OCI-LY7 (cell line): ENCODE results near the gene FHIT. TPM values are rescaled to one million over a fixed set of nuclear protein-coding genes. Genes with fewer than 3 reads are reported as not detected.

ENCODE experiments used
- BruUV-seq: library from RNA; stranded (reverse); fragments of 400-500 nt; replicated peaks from 2 replicates; lab custom pipeline; 2021; lab: Mats Ljungman, UMichigan
- CTCF ChIA-PET: fragments of 300-600 bp; sonication (Branson Sonifier 250); formaldehyde crosslinking; loops from one replicate; lab custom pipeline; 2022; ENCODE audit warnings: antibody characterized with exemption; ENCODE audit not compliant: unreplicated experiment; lab: Charles Lee
- POLR2A ChIA-PET: fragments of 300-600 bp; sonication (Branson Sonifier 250); formaldehyde crosslinking; loops from one replicate; lab custom pipeline; 2022; ENCODE audit warnings: antibody characterized with exemption; lab: Charles Lee
- DNase-seq: peaks from one replicate; pipeline ENCODE4 v3.0.0-alpha.2; 2015; ENCODE audit warnings: low spot score
- H2AFZ ChIP-seq: fragments of 200-600 bp; sonication (generic), shearing (Covaris generic); 2 replicates; pipeline ENCODE4 v1.6.1; 2014; ENCODE audit warnings: mild to moderate bottlenecking, antibody characterized with exemption, low read length, moderate library complexity
- H3K27ac ChIP-seq: fragments of 200-600 bp; sonication (generic); 2 replicates; pipeline ENCODE4 v1.5.1; 2014; ENCODE audit warnings: mixed run types, low read depth, mild to moderate bottlenecking, moderate library complexity, low read length, inconsistent platforms; ENCODE audit not compliant: poor library complexity, severe bottlenecking
- H3K36me3 ChIP-seq: fragments of 200-600 bp; sonication (generic); 2 replicates; pipeline ENCODE4 v1.6.1; 2014; ENCODE audit warnings: mild to moderate bottlenecking, antibody characterized with exemption, low read length, moderate library complexity, mixed read lengths; ENCODE audit not compliant: insufficient read depth
- H3K4me1 ChIP-seq: fragments of 200-600 bp; sonication (generic); 2 replicates; pipeline ENCODE4 v1.5.1; 2014; ENCODE audit warnings: mild to moderate bottlenecking, low read length; ENCODE audit not compliant: insufficient read depth, poor library complexity, severe bottlenecking
- H3K4me2 ChIP-seq: fragments of 200-600 bp; sonication (generic); 2 replicates; pipeline ENCODE4 v1.6.1; 2014; ENCODE audit warnings: mild to moderate bottlenecking, low read length
- H3K4me3 ChIP-seq: fragments of 200-600 bp; sonication (generic); 2 replicates; pipeline ENCODE4 v1.5.1; 2014; ENCODE audit warnings: mild to moderate bottlenecking, low read depth, low read length; ENCODE audit not compliant: poor library complexity, severe bottlenecking
- H3K79me2 ChIP-seq: fragments of 200-600 bp; sonication (generic); 2 replicates; pipeline ENCODE4 v1.6.1; 2016; ENCODE audit warnings: low read depth, mild to moderate bottlenecking, low read length, moderate library complexity, mixed read lengths; ENCODE audit not compliant: insufficient read depth
- H3K9me2 ChIP-seq: fragments of 200-600 bp; sonication (generic); 2 replicates; pipeline ENCODE4 v1.6.1; 2016; ENCODE audit warnings: mild to moderate bottlenecking, low read length, mixed read lengths; ENCODE audit not compliant: insufficient read depth
- H3K9me3 ChIP-seq: fragments of 200-600 bp; sonication (generic); 2 replicates; pipeline ENCODE4 v1.6.1; 2014; ENCODE audit warnings: mild to moderate bottlenecking, mixed run types, low read length, mixed read lengths
- H4K20me1 ChIP-seq: fragments of 200-600 bp; sonication (generic); 2 replicates; pipeline ENCODE4 v1.6.1; 2014; ENCODE audit warnings: mild to moderate bottlenecking, antibody characterized with exemption, low read length, moderate library complexity, mixed read lengths; ENCODE audit not compliant: insufficient read depth
- EZH2phosphoT487 ChIP-seq: fragments of 200-600 bp; sonication (generic); IDR thresholded peaks from 2 replicates; pipeline ENCODE4 v1.6.1; 2018; ENCODE audit warnings: low read depth, borderline replicate concordance, mild to moderate bottlenecking, mixed run types, antibody characterized with exemption, low read length, moderate library complexity, mixed read lengths
- intact Hi-C: fragments of 100-400 bp; cut with micrococcal nuclease; formaldehyde crosslinking; loops from one replicate; pipeline ENCODE4 v1.10.0; 2022; ENCODE audit not compliant: unreplicated experiment
- total RNA-seq, 2 experiments: library from RNA; depleted of rRNA in 1 of 2; stranded (reverse); fragments of >200 nt in 1 of 2; shearing (Covaris generic) in 1 of 2; gene quantifications; 2 replicates each; pipeline ENCODE4 v1.2.3, GENCODE V29; 2014 to 2022
- TF ChIP-seq, protein P1 (sequence below): fragments of 200-600 bp; sonication (generic); conservative IDR thresholded peaks from 2 replicates; pipeline ENCODE4 v1.5.1; 2014; ENCODE audit warnings: mild to moderate bottlenecking, antibody characterized with exemption, low read length, moderate library complexity, mixed read lengths

FHIT gene
- total RNA-seq, 2 experiments from 2014 or later = 5.0 to 10.9 TPM

- Histone ChIP-seq H4K20me1 (no peaks in the 10 kb centered on the region; the same call in 1 of the 2 replicates), H3K4me1 (no peaks in the 10 kb centered on the region), H3K9me2 (no peaks in the 10 kb centered on the region; the same call in 1 of the 2 replicates), H3K4me3 (no peak overlapping the region), H3K4me2 (no peak overlapping the region), H3K27ac (no peak overlapping the region), H2AFZ (no peak overlapping the region), H3K36me3 (no peaks in the 10 kb centered on the region), H3K79me2 (no peaks in the 10 kb centered on the region), H3K9me3 (0 out of 2 replicates have a peak, but pooled peaks cover 6% of the 10 kb centered on the region)
- TF ChIP-seq, protein P1, sequence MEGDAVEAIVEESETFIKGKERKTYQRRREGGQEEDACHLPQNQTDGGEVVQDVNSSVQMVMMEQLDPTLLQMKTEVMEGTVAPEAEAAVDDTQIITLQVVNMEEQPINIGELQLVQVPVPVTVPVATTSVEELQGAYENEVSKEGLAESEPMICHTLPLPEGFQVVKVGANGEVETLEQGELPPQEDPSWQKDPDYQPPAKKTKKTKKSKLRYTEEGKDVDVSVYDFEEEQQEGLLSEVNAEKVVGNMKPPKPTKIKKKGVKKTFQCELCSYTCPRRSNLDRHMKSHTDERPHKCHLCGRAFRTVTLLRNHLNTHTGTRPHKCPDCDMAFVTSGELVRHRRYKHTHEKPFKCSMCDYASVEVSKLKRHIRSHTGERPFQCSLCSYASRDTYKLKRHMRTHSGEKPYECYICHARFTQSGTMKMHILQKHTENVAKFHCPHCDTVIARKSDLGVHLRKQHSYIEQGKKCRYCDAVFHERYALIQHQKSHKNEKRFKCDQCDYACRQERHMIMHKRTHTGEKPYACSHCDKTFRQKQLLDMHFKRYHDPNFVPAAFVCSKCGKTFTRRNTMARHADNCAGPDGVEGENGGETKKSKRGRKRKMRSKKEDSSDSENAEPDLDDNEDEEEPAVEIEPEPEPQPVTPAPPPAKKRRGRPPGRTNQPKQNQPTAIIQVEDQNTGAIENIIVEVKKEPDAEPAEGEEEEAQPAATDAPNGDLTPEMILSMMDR = no peak
- TF ChIP-seq EZH2phosphoT487 = no peak
- intact Hi-C loops = no loop called here
- DNase-seq = no peak
- ChIA-PET CTCF (no interaction called here), POLR2A (interaction anchor here (0.6 to 1.4 kb wide), 2 partner anchors 39 to 208 kb away, joined by 3 read pairs; no protein-coding TSS in a partner anchor)
- BruUV-seq = no TSS peak
Observed at GRCh38 chr3:60056404-60056803, 1194.8 kb downstream of the FHIT start.

DNA sequence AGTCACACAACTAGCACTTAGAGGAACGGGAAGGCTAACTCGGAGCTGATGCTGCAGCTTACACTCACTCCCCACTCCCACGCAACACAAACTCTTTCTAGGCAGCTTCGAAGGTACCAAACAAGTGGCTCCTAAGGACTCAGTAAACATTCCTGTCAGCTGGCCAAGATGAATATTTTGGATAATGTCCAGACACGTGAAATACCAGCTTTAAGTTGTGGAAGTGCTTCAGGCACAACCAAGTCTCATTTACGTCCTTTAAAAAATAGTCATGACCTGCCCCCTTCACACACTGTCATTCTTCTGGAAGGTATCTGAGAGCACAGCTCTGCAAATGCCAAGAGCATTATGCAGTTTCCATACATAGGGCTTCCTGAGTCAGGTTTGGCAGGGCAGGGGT, 1195.5 kb downstream of the FHIT start:
- no peaks in the 10 kb centered on the region for H3K4me1 ChIP-seq
- H3K9me2 ChIP-seq = no peaks in the 10 kb centered on the region; the same call in 1 of the 2 replicates
- no peak overlapping the region for H3K27ac ChIP-seq
- no peaks in the 10 kb centered on the region for H3K79me2 ChIP-seq
- no peak for TF ChIP-seq EZH2phosphoT487
- TF ChIP-seq, protein P1 = no peak
- BruUV-seq = no TSS peak
- no peak overlapping the region for H3K4me2 ChIP-seq
- POLR2A ChIA-PET = interaction anchor here (0.8 to 1.4 kb wide), 2 partner anchors 20 to 39 kb away, joined by 3 read pairs; no protein-coding TSS in a partner anchor
- no peaks in the 10 kb centered on the region; the same call in 1 of the 2 replicates for H4K20me1 ChIP-seq
- CTCF ChIA-PET = no interaction called here
- 0 out of 2 replicates have a peak, but pooled peaks cover 6% of the 10 kb centered on the region for H3K9me3 ChIP-seq
- no peak for DNase-seq
- no peak overlapping the region for H3K4me3 ChIP-seq
- no peak overlapping the region for H2AFZ ChIP-seq
- H3K36me3 ChIP-seq = no peaks in the 10 kb centered on the region
- intact Hi-C loops = no loop called here

DNA sequence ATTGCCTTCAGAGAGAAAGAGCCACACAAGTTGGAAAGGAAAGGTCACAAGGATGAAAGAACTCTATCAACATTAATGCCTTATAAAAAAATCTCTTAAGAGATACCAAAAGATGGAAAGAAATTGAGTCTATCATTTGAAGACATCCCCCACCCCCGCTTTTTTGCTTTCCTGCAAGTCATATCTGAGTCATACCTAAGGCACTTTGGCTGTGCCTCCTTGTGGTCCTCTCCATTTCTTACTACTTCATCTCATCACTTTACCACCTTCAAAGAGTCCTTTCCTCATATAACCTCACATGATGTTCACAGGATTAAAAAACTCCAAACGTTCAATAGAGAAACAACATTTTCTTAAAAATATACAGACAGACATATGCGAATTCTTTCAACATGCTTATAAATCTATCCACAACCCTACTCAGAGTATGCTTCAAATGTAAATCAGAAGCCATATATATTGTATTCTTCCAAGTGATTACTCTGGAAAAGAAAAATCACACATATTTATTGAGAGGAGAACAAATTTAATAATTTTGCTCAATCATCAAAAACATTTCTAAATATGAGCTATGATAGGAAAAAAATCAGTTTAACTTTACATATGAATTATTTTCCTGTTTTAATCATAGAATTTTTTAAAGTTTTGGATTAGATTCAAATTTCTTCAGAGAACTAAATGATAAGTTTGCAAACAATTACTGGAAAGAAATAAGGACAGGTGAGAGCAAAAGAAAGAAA, 1197.6 kb downstream of the FHIT start:
- Histone ChIP-seq H3K27ac (no peak overlapping the region), H2AFZ (no peak overlapping the region), H3K36me3 (no peaks in the 10 kb centered on the region), H3K4me2 (no peak overlapping the region), H3K4me1 (no peaks in the 10 kb centered on the region), H3K9me3 (0 out of 2 replicates have a peak, but pooled peaks cover 6% of the 10 kb centered on the region), H3K9me2 (no peaks in the 10 kb centered on the region), H4K20me1 (no peaks in the 10 kb centered on the region; the same call in 1 of the 2 replicates), H3K4me3 (no peak overlapping the region), H3K79me2 (no peaks in the 10 kb centered on the region)
- no TSS peak for BruUV-seq
- TF ChIP-seq EZH2phosphoT487 = no peak
- TF ChIP-seq, protein P1 = no peak
- intact Hi-C loops = no loop called here
- no peak for DNase-seq
- CTCF ChIA-PET = no interaction called here
- POLR2A ChIA-PET = no interaction called here
